ENCODE measurements around the gene FAM89A.
"Not testable (repeated sequence)": the region's sequence is repeated elsewhere in the genome, so short reads cannot be mapped to it uniquely, and the experiment has no call there.

The FAM89A gene

GRCh38 chr1:231028682-231029081 is 11.4 kb downstream of the FAM89A start:
- no peak for DNase-seq

DNA sequence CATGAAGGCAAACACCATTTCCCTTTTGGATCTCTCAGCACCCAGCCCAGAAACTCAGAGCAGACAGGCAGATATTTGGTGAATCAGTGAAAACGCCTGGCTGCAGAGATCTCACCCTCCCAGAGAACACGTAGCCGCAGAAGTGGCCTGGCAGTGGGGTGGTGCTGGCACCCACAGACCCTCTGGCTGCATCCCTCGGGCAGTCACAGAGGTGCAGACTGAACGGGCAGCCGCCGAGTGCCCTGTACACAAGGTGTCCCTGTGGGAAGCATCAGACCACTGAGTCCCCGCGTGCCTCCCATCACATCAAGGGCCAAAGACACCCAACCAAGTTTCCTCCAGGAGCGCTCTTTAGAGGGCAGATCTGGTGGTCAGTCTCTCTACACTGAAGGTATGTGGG is 12.1 kb downstream of the FAM89A start:
- no peak for DNase-seq

DNA sequence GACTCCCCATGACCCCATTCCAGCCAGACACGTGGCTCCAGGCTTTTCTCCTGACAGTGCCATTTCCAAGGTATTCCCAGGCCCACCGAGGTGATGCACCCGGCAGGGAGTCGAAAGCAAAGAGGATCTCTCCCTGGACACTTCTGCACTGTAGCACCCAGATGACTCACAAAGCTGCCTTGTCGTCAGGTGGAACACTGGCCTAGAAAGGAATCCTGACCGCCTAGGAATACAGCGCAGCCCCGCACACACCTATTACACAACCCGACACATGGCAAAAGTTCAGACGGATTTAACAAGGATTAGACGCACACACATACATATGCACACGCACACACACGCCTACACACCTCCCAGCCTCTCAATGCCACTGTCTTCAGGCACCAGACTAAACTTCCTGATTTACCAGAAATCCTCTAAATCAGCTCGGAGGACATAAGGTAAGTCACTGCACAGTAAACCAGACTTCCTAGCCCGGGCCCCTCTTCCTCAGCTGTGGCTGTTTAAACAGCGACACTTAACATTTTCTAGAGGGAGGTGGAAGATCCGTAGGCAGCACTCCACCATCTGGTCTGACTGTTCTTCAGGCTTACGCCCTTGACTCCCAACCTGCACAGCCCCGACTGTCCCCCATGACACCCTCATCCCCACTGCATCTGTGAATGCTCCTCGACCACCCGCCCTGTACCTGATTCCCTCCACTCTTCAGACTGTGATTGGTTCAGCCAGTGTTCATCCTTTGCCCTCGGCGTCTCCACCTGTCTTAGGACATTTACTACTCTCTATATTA is 12.7 kb downstream of the FAM89A start:
- no peak for DNase-seq

GRCh38 chr1:231026576-231026975 is 13.5 kb downstream of the FAM89A start:
- no peak for DNase-seq

GRCh38 chr1:231023150-231023549 is 16.9 kb downstream of the FAM89A start:
- no peak for DNase-seq

- not testable (repeated sequence) for DNase-seq
Measured at GRCh38 chr1:231022543-231022942, 17.5 kb downstream of the FAM89A start.

DNA sequence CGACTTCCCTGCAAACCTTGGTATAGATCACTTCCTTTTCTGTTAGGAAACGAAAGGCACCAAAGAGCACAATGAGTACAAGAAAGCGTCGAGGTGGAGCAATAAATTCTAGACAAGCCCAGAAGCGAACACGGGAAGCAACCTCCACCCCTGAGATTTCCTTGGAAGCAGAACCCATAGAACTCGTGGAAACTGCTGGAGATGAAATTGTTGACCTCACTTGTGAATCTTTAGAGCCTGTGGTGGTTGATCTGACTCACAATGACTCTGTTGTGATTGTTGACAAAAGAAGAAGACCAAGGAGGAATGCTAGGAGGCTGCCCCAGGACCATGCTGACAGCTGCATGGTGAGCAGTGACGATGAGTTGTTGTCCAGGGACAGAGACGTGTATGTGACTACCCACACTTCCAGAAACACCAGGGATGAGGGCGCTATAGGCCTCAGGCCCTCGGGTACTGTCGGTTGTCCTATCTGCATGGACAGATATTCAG is 18.5 kb downstream of the FAM89A start:
- DNase-seq = no peak

GRCh38 chr1:231020816-231021215 is 19.2 kb downstream of the FAM89A start:
- DNase-seq = no peak

GRCh38 chr1:231020139-231020601 is 19.9 kb downstream of the FAM89A start:
- DNase-seq = no peak

- no peak for DNase-seq
Measured at GRCh38 chr1:231019711-231020110, 20.3 kb downstream of the FAM89A start.

DNA sequence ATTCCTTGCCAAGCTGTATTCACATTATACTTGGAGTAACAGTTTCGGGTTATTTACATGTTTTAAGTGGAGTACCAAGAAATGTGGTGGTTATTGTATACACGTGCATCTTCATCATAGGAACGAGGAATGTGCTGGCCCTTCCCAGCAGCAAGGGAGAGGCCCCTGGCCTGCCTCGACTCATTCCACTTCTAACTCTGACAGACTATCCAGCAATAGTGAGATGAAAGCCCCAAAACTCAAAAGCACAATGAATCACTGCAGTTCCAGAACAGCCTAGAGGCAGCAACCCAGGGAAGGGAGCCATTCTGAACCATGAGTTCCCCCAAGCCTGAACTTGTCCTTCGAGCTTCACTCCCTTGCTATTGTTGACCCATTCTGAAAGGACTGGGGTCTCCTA is 23.1 kb downstream of the FAM89A start:
- no peak for DNase-seq

DNA sequence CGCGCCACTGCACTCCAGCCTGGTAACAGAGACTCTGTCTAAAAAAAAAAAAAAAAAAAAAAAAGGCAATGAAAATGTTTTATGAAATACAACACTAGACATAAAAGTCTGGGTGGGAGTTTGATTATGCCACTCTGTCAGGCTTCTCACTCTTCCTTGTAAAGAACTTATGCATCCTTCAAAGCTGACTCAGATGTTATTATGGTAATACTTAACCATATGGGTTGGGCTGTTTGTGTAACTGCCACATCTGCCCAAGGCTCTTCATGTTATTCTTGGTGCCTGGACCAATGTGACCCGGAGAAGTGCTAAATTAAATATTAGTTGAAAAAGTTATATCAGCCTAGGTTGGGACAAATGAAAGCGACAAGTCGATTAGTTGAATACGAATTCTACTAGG is 23.8 kb downstream of the FAM89A start:
- no peak for DNase-seq

GRCh38 chr1:231013391-231014015 is 26.6 kb downstream of the FAM89A start:
- no peak for DNase-seq

DNA sequence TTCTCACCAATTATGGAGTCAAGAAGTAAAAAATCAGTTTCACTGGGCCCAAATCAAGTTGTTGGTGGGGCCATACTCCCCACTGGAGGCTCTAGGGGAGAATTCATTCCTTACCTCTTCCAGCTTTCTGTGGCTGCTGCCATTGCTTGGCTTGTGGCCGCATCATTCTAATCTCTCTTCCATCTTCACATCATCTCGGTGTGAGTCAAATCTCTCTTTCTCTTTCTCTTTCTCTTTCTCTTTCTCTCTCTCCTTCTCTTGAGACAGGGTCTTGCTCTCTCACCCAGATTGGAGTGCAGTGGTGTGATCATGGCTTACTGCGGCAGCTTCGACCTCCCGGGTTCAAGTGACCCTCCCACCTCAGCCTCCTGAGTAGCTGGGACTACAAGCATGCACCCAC is 28.1 kb downstream of the FAM89A start:
- no peak for DNase-seq

- DNase-seq = no peak
Measured at GRCh38 chr1:231011360-231011759, 28.7 kb downstream of the FAM89A start.

- not testable (repeated sequence) for DNase-seq
Measured at GRCh38 chr1:231007535-231007934, 32.5 kb downstream of the FAM89A start.

DNA sequence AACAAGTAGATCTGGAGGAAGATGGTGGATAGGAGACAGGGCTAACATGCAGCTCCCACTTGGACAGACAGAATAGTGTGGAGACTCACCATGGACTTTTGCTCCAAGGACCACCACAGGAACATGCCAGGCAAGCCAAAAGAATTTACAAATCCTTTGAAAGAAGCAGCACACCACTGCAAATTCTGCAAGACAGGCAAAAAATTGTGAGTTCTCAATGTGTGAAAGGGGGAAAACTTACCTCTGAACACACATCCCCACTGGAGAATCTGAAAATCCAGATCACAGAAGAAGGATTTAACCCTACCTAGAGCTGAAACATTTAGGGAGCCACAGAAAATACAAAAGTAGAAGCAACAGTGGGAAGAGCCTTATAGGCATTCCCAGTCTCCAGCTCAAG is 38.2 kb downstream of the FAM89A start:
- DNase-seq = no peak

- no peak for DNase-seq
Measured at GRCh38 chr1:231000639-231001038, 39.4 kb downstream of the FAM89A start.

- DNase-seq = no peak
Measured at GRCh38 chr1:231000201-231000600, 39.9 kb downstream of the FAM89A start.

DNA sequence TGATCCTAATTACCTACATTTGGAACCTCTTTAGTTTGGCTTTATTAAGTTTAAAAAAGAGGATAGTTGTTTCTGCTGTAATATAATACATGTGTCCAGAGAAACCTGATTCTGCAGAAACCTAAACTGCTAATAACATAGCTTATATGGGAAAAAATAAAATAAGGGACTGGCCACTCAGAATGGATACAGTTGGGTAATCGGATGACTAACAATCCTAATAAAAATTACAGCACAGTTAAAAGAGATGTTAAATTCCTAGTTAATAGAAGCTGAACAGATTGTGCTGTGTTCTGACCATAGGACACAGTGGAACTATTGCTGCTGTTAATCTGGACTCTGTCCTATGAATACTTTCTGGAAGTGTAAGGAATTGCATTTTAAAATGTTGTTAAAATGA is 45.2 kb downstream of the FAM89A start:
- no peak for DNase-seq

- DNase-seq = no peak
Measured at GRCh38 chr1:230992100-230992774, 47.8 kb downstream of the FAM89A start.

GRCh38 chr1:230987448-230987847 is 52.6 kb downstream of the FAM89A start:
- DNase-seq = no peak

- no peak for DNase-seq
Measured at GRCh38 chr1:230986976-230987375, 53.1 kb downstream of the FAM89A start.

DNA sequence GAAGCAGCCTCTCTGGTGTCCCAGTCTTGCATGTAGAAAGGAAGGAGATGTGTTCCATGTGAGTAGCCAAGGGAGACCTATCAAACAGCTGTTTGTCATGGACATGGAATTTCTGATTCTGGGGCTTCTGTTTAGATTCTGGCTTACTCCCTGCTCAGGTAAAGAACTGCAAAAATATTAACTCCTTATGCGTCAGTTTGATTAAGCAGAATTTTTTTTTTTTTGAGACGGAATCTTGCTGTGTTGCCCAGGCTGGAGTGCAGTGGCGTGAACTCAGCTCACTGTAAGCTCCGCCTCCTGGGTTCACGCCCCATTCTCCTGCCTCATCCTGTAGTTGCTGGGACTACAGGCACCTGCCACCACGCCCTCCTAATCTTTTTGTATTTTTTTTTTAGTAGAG is 54.3 kb downstream of the FAM89A start:
- no peak for DNase-seq
